GM12878 (cell line): Measurements from ENCODE around the gene PCDHGA6. TPM values are rescaled to one million over a fixed set of nuclear protein-coding genes. Genes with fewer than 3 reads are reported as not detected.
"Not testable (repeated sequence)": the region's sequence is repeated elsewhere in the genome, so short reads cannot be mapped to it uniquely, and the experiment has no call there.

Experiments used
- ATAC-seq: fragments of 200-7000 bp; cut with Tn5 transposase; 3 replicates; pipeline ENCODE4 v1.9.1; 2020; ENCODE audit warnings: mild to moderate bottlenecking, moderate library complexity
- BruUV-seq: library from RNA; stranded (reverse); fragments of 400-500 nt; replicated peaks from 2 replicates; lab custom pipeline; 2021; lab: Mats Ljungman, UMichigan
- CTCF ChIA-PET: fragments of 300-600 bp; sonication (Branson Sonifier 250); formaldehyde crosslinking; extraction: SDS; loops from one replicate; lab custom pipeline; 2021; ENCODE audit warnings: inconsistent platforms; lab: Yijun Ruan, JAX
- POLR2A ChIA-PET: fragments of 350-600 bp; formaldehyde crosslinking; extraction: SDS; loops from one replicate; lab custom pipeline; 2021; ENCODE audit warnings: inconsistent platforms; lab: Charles Lee
- RAD21 ChIA-PET: fragments of 300-600 bp; sonication (Branson Sonifier 250); formaldehyde crosslinking; loops from one replicate; lab custom pipeline; 2023; ENCODE audit warnings: antibody characterized with exemption; ENCODE audit not compliant: unreplicated experiment; lab: Charles Lee
- SMC1A ChIA-PET: fragments of 300-600 bp; sonication (Branson Sonifier 250); formaldehyde crosslinking; loops from one replicate; lab custom pipeline; 2023; ENCODE audit not compliant: unreplicated experiment, uncharacterized antibody; lab: Charles Lee
- DNase-seq: peaks from one replicate; pipeline ENCODE4 v3.0.0-alpha.2; 2011; ENCODE audit warnings: low read depth, low spot score
- FAIRE-seq: peaks from 3 replicates; lab custom pipeline; 2011; peaks lifted over from hg19 to GRCh38; lab: Jason Lieb, UNC
- H2AFZ ChIP-seq: 2 replicates; pipeline ENCODE4 v1.6.0; 2011; ENCODE audit warnings: low read depth, low read length, control low read depth; ENCODE audit not compliant: control insufficient read depth
- H3K27ac ChIP-seq: 2 replicates; pipeline ENCODE4 v1.5.1; 2011; ENCODE audit warnings: control low read depth; ENCODE audit not compliant: control insufficient read depth, insufficient read depth
- H3K27me3 ChIP-seq, 2 experiments: replicated peaks in 1 of 2; 2 replicates each; pipeline versions ENCODE4 v1.6.0 to v1.6.1; 2011; ENCODE audit warnings: low read length in 1 of 2; ENCODE audit not compliant: control insufficient read depth in 2 of 2, insufficient read depth in 2 of 2
- H3K36me3 ChIP-seq, 2 experiments: 2 replicates each; pipeline ENCODE4 v1.5.1; 2011; ENCODE audit warnings: low read length in 1 of 2; ENCODE audit not compliant: control insufficient read depth in 2 of 2, insufficient read depth in 2 of 2
- H3K4me1 ChIP-seq: 2 replicates; pipeline ENCODE4 v1.6.1; 2011; ENCODE audit warnings: mild to moderate bottlenecking, low read length, moderate library complexity, mixed read lengths; ENCODE audit not compliant: control insufficient read depth, insufficient read depth
- H3K4me2 ChIP-seq: 2 replicates; pipeline ENCODE4 v1.6.0; 2011; ENCODE audit warnings: control low read depth; ENCODE audit not compliant: control insufficient read depth, insufficient read depth
- H3K4me3 ChIP-seq: fragments of 200-600 bp; sonication (generic); 2 replicates; pipeline ENCODE4 v1.5.1; 2016
- H3K79me2 ChIP-seq: 2 replicates; pipeline ENCODE4 v1.6.0; 2011; ENCODE audit warnings: low read length; ENCODE audit not compliant: control insufficient read depth, insufficient read depth
- H3K9ac ChIP-seq: 2 replicates; pipeline ENCODE4 v1.8.0; 2011; ENCODE audit warnings: low read length, control low read depth, mixed read lengths; ENCODE audit not compliant: control insufficient read depth, insufficient read depth
- H3K9me3 ChIP-seq: replicated peaks from 3 replicates; pipeline ENCODE4 v1.5.1; 2011; ENCODE audit warnings: mild to moderate bottlenecking, low read length; ENCODE audit not compliant: control insufficient read depth, insufficient read depth
- H4K20me1 ChIP-seq: 2 replicates; pipeline ENCODE4 v1.6.0; 2011; ENCODE audit not compliant: control insufficient read depth, insufficient read depth
- CREB1 ChIP-seq: IDR thresholded peaks from 2 replicates; pipeline ENCODE4 v1.6.1; 2012; ENCODE audit warnings: low read depth, mild to moderate bottlenecking, inconsistent platforms
- CUX1 ChIP-seq: IDR thresholded peaks from 2 replicates; pipeline ENCODE4 v1.6.1; 2012; ENCODE audit warnings: improper control_type of control experiment, low read depth, low read length; ENCODE audit not compliant: insufficient replicate concordance
- DPF2 ChIP-seq: fragments of 450-650 bp; IDR thresholded peaks from 2 replicates; pipeline ENCODE4 v1.6.1; 2017; ENCODE audit warnings: mild to moderate bottlenecking
- KAT2A ChIP-seq: conservative IDR thresholded peaks from 2 replicates; pipeline ENCODE4 v1.6.1; 2011; ENCODE audit warnings: low read depth, low read length; ENCODE audit not compliant: control insufficient read depth
- KDM1A ChIP-seq: fragments of 200-600 bp; sonication (generic); IDR thresholded peaks from 2 replicates; pipeline ENCODE4 v1.6.1; 2016; ENCODE audit warnings: borderline replicate concordance
- NFYB ChIP-seq: IDR thresholded peaks from 2 replicates; pipeline ENCODE4 v1.6.1; 2011; ENCODE audit warnings: low read depth, mild to moderate bottlenecking, low read length, improper control_type of control experiment, moderate library complexity; ENCODE audit not compliant: insufficient read depth
- POLR2A ChIP-seq: IDR thresholded peaks from 2 replicates; pipeline ENCODE4 v1.6.1; 2011; ENCODE audit warnings: low read depth, mild to moderate bottlenecking, low read length
- SMAD5 ChIP-seq: IDR thresholded peaks from 2 replicates; pipeline ENCODE4 v1.6.1; 2016; ENCODE audit warnings: antibody characterized with exemption, low read depth
- SPI1 ChIP-seq: IDR thresholded peaks from 2 replicates; pipeline ENCODE4 v1.6.1; 2011; ENCODE audit warnings: low read depth, mild to moderate bottlenecking, low read length, moderate library complexity, borderline replicate concordance; ENCODE audit not compliant: insufficient read depth
- ZBTB33 ChIP-seq: fragments of 450-650 bp; IDR thresholded peaks from 2 replicates; pipeline ENCODE4 v1.6.1; 2017; ENCODE audit warnings: mild to moderate bottlenecking
- WGBS: methylation state at CpG from one replicate; pipeline ENCODE4 v1.1.6; 2016; ENCODE audit warnings: low lambda C conversion rate; ENCODE audit not compliant: insufficient replicate concordance, insufficient coverage; ENCODE audit errors: missing lambda C conversion rate; 5-methylcytosine and 5-hydroxymethylcytosine counted together
- in situ Hi-C: fragments of 300-500 bp; cut with MboI; formaldehyde crosslinking; loops from 9 replicates; pipeline ENCODE4 v1.14.3; 2018; ENCODE audit warnings: mixed read lengths
- intact Hi-C: fragments of 100-400 bp; cut with micrococcal nuclease; formaldehyde crosslinking; loops from one replicate; pipeline ENCODE4 v1.14.2; 2022; ENCODE audit not compliant: unreplicated experiment
- polyA plus RNA-seq, 11 experiments: library from polyadenylated mRNA; depleted of rRNA in 4 of 11; unstranded in 6 of 11; stranded (reverse) in 5 of 11; fragments of >200 nt; fragmentation: Nextera tagmentation in 4 of 11; fragmentation: Illumina TruSeq in 1 of 11; extraction: Ambion mirVana in 4 of 11; extraction: Trizol in 1 of 11; gene quantifications; 1 replicate in 1 of 11; 2 replicates in 10 of 11; pipeline versions ENCODE4 v1.2.1 to v1.2.3, GENCODE V29; 2011 to 2016; ENCODE audit warnings: inconsistent platforms in 2 of 11, missing spikeins in 2 of 11, low read depth in 1 of 11
- total RNA-seq, 4 experiments: library from RNA; depleted of rRNA in 3 of 4; stranded (reverse); fragments of >200 nt in 3 of 4; fragmentation: Illumina TruSeq in 1 of 4; extraction: Trizol in 1 of 4; gene quantifications; 2 replicates each; pipeline versions ENCODE4 v1.2.1 to v1.2.3, GENCODE V29; 2013 to 2021

Gene PCDHGA6
- total and polyA plus RNA-seq, 10 of the 15 experiments (the other 5 are each of a cell fraction or from before 2014, with no cell fraction given) = 0.04 to 0.60 (median 0.15) TPM; not detected in 3

- CTCF ChIA-PET, H3K4me1 ChIP-seq, H3K9ac ChIP-seq, BruUV-seq, H3K27me3 ChIP-seq, H2AFZ ChIP-seq, H3K27ac ChIP-seq, SMC1A ChIA-PET, H3K4me3 ChIP-seq, DNase-seq, H3K79me2 ChIP-seq, ATAC-seq, H3K9me3 ChIP-seq, FAIRE-seq, intact Hi-C loops, H3K4me2 ChIP-seq, in situ Hi-C loops, H4K20me1 ChIP-seq, RAD21 ChIA-PET, POLR2A ChIA-PET, H3K36me3 ChIP-seq: not testable (repeated sequence)
- 77% methylated on average over 36 of the region's 45 CpGs for WGBS
Observed at GRCh38 chr5:141340781-141341354, 32.8 kb upstream of the PCDHGA6 start.

GRCh38 chr5:141342773-141343172, 30.9 kb upstream of the PCDHGA6 start:
- 0% methylated on average over 1 of the region's 1 CpG for WGBS
- H3K27ac ChIP-seq = no peak overlapping the region
- H3K27me3 ChIP-seq = no peaks in the 10 kb centered on the region
- H3K4me3 ChIP-seq = no peak overlapping the region
- no peaks in the 10 kb centered on the region for H3K4me1 ChIP-seq
- no peaks in the 10 kb centered on the region for H3K36me3 ChIP-seq
- in situ Hi-C loops = no loop called here
- no TSS peak for BruUV-seq
- intact Hi-C loops = no loop called here
- DNase-seq (no peak), ATAC-seq (no peak), FAIRE-seq (no peak)
- ChIA-PET SMC1A (no interaction called here), CTCF (interaction anchor here (0.7 to 1.6 kb wide), 2 partner anchors 22 to 205 kb away, joined by 3 to 5 read pairs; partner anchors contain the start of gene TAF7), RAD21 (no interaction called here), POLR2A (interaction anchor here (0.5 kb wide), 1 partner anchor 619 kb away, joined by 4 read pairs; no protein-coding TSS in a partner anchor)
- no peaks in the 10 kb centered on the region for H4K20me1 ChIP-seq
- no peak overlapping the region for H2AFZ ChIP-seq
- H3K79me2 ChIP-seq = no peaks in the 10 kb centered on the region
- peaks cover 2% of the 10 kb centered on the region; the same call in 2 of the 3 replicates for H3K9me3 ChIP-seq
- H3K9ac ChIP-seq = no peak overlapping the region
- H3K4me2 ChIP-seq = no peak overlapping the region
- TF ChIP-seq SMAD5 (no peak), POLR2A (no peak), CUX1 (no peak), KAT2A (no peak), DPF2 (no peak), KDM1A (no peak), SPI1 (no peak), CREB1 (no peak), NFYB (no peak), ZBTB33 (no peak)
